ENCODE results near the gene FOXF2.

DNA sequence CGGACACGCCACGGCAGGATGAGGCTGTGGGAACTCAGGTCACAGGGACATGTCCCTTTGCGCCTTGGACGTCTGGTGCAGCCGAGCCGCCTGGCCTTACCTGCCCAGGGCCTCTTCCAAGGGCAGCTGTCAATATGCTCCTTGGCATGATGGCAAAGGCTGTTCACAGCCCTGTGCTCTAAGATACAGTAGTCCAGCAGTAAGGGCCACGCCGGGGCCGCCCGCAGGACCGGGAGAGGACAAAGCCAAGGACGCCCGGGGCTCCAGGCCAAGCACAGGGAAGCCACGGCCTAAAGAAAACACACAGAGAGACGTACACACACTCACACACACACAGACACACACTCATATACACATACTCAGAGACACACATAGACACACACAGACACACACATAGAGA lies 13.0 kb downstream of the FOXF2 start:
- TF ChIP-seq, protein P1, sequence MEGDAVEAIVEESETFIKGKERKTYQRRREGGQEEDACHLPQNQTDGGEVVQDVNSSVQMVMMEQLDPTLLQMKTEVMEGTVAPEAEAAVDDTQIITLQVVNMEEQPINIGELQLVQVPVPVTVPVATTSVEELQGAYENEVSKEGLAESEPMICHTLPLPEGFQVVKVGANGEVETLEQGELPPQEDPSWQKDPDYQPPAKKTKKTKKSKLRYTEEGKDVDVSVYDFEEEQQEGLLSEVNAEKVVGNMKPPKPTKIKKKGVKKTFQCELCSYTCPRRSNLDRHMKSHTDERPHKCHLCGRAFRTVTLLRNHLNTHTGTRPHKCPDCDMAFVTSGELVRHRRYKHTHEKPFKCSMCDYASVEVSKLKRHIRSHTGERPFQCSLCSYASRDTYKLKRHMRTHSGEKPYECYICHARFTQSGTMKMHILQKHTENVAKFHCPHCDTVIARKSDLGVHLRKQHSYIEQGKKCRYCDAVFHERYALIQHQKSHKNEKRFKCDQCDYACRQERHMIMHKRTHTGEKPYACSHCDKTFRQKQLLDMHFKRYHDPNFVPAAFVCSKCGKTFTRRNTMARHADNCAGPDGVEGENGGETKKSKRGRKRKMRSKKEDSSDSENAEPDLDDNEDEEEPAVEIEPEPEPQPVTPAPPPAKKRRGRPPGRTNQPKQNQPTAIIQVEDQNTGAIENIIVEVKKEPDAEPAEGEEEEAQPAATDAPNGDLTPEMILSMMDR (IDR thresholded peaks at IDR 0.05): no peak
- TF ChIP-seq POLR2A (IDR thresholded peaks at IDR 0.05): no peak
